Neural cell (in vitro differentiated cells): Measurements from ENCODE around the gene PROM2.

Source experiments
- CTCF ChIP-seq: fragments of 450-650 bp; IDR thresholded peaks from 2 replicates; pipeline ENCODE4 v1.5.1; 2014; ENCODE audit warnings: antibody characterized with exemption, mild to moderate bottlenecking, moderate library complexity; ENCODE audit not compliant: poor library complexity, severe bottlenecking
- TAF1 ChIP-seq: IDR thresholded peaks from 2 replicates; pipeline ENCODE4 v1.6.1; 2012; ENCODE audit warnings: low read depth

GRCh38 chr2:95269036-95269680 is 5.1 kb upstream of the PROM2 start:
- TF ChIP-seq CTCF (no peak), TAF1 (no peak)
